ENCODE data around the gene ACSL3.

Gene ACSL3

GRCh38 chr2:222828572-222828971 is 32.3 kb upstream of the ACSL3 start:
- H3K27ac ChIP-seq (replicated peaks) = no peak overlapping the region
- no peak overlapping the region for H3K4me3 ChIP-seq (replicated peaks; ENCODE audit: insufficient read depth, low read length)
- no peaks in the 10 kb centered on the region for H3K27me3 ChIP-seq (ENCODE audit: insufficient read depth, poor library complexity, severe bottlenecking)
- DNase-seq (ENCODE audit: low read depth in 1 of 2, low spot score in 1 of 2) = no peak
- TF ChIP-seq CTCF (IDR thresholded peaks at IDR 0.05; ENCODE audit: insufficient read depth, low read length) = no peak
- no peak for TF ChIP-seq POLR2AphosphoS5 (IDR thresholded peaks at IDR 0.05; ENCODE audit: low read depth)
- TF ChIP-seq GABPA (IDR thresholded peaks at IDR 0.05; ENCODE audit: low read depth) = no peak
- no peak for TF ChIP-seq REST (IDR thresholded peaks at IDR 0.05; ENCODE audit: insufficient replicate concordance, low read depth)
- TF ChIP-seq SPI1 (IDR thresholded peaks at IDR 0.05; ENCODE audit: borderline replicate concordance, low read depth) = no peak

GRCh38 chr2:222830164-222830563 is 30.7 kb upstream of the ACSL3 start:
- no peak for TF ChIP-seq CTCF (IDR thresholded peaks at IDR 0.05; ENCODE audit: insufficient read depth, low read length)
- TF ChIP-seq POLR2AphosphoS5 (IDR thresholded peaks at IDR 0.05; ENCODE audit: low read depth) = no peak
- TF ChIP-seq SPI1 (IDR thresholded peaks at IDR 0.05; ENCODE audit: borderline replicate concordance, low read depth) = no peak
- no peak for TF ChIP-seq GABPA (IDR thresholded peaks at IDR 0.05; ENCODE audit: low read depth)
- no peak for TF ChIP-seq REST (IDR thresholded peaks at IDR 0.05; ENCODE audit: insufficient replicate concordance, low read depth)
- Histone ChIP-seq H3K27ac (replicated peaks) (no peak overlapping the region), H3K27me3 (ENCODE audit: insufficient read depth, poor library complexity, severe bottlenecking) (no peaks in the 10 kb centered on the region), H3K4me3 (replicated peaks; ENCODE audit: insufficient read depth, low read length) (no peak overlapping the region)
- DNase-seq (ENCODE audit: low read depth in 1 of 2, low spot score in 1 of 2) = no peak

- no peak for DNase-seq (ENCODE audit: low read depth in 1 of 2, low spot score in 1 of 2)
- H3K4me3 ChIP-seq (replicated peaks; ENCODE audit: insufficient read depth, low read length) = no peak overlapping the region
- TF ChIP-seq REST (IDR thresholded peaks at IDR 0.05; ENCODE audit: insufficient replicate concordance, low read depth) = no peak
- no peak overlapping the region for H3K27ac ChIP-seq (replicated peaks)
- no peaks in the 10 kb centered on the region for H3K27me3 ChIP-seq (ENCODE audit: insufficient read depth, poor library complexity, severe bottlenecking)
These were observed 27.4 kb upstream of the ACSL3 start for GRCh38 chr2:222833410-222833809.
